ENCODE results near the gene TRPM5. TPM values are rescaled to one million over a fixed set of nuclear protein-coding genes. Genes with fewer than 3 reads are reported as not detected.

The TRPM5 gene
- total RNA-seq, 4 donors from 2014 or later: not detected

DNA sequence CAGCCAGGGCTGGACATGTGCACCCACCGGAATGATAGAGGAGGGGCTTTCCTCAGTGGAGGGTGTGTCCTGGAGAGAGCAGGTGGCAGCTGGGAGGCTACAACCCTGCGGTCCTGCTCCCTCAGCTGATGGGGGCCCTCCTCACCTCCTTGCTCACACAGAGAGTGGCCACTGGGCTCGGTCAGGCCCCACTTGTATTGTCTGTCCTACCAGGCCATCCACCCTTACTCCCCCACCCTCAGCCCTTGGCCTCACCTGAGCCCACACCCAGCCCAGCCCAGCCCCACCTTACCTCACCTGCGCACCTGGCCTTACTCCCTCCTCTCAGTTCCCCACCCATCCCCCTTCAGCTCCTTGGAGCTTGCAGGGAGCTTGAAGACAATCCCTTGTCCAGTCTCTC, 3.1 kb downstream of the TRPM5 start:
- Histone ChIP-seq H3K4me1 (no peaks in the 10 kb centered on the region), H3K4me3 (no peak overlapping the region), H3K27me3 (peaks cover 19 to 37% (median 29%) of the 10 kb centered on the region in 3 donors), H3K27ac (no peak overlapping the region), H3K36me3 (no peaks in the 10 kb centered on the region), H3K9me3 (no peaks in the 10 kb centered on the region)
- intact Hi-C loops (cut with DNase I; ENCODE audit: low total_unique reads) (loop anchor here (5.0 kb wide), 1 partner anchor 91 kb away; no protein-coding TSS in a partner anchor), in situ Hi-C loops (cut with MboI; ENCODE audit: low sequenced_read_pairs in 4 of 4) (loop anchor here in 2 of 4 donors (25.0 kb wide), 2 partner anchors 254 to 446 kb away; partner anchors contain the start of gene CDKN1C (in 1 of the 2))
- no peak for ATAC-seq
- no peak for TF ChIP-seq POLR2A (IDR thresholded peaks at IDR 0.05)
- TF ChIP-seq, protein P1, sequence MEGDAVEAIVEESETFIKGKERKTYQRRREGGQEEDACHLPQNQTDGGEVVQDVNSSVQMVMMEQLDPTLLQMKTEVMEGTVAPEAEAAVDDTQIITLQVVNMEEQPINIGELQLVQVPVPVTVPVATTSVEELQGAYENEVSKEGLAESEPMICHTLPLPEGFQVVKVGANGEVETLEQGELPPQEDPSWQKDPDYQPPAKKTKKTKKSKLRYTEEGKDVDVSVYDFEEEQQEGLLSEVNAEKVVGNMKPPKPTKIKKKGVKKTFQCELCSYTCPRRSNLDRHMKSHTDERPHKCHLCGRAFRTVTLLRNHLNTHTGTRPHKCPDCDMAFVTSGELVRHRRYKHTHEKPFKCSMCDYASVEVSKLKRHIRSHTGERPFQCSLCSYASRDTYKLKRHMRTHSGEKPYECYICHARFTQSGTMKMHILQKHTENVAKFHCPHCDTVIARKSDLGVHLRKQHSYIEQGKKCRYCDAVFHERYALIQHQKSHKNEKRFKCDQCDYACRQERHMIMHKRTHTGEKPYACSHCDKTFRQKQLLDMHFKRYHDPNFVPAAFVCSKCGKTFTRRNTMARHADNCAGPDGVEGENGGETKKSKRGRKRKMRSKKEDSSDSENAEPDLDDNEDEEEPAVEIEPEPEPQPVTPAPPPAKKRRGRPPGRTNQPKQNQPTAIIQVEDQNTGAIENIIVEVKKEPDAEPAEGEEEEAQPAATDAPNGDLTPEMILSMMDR (IDR thresholded peaks at IDR 0.05 in 4 of 5, conservative IDR thresholded peaks at IDR 0.05 in 1 of 5): no peak
- no peak for DNase-seq

DNA sequence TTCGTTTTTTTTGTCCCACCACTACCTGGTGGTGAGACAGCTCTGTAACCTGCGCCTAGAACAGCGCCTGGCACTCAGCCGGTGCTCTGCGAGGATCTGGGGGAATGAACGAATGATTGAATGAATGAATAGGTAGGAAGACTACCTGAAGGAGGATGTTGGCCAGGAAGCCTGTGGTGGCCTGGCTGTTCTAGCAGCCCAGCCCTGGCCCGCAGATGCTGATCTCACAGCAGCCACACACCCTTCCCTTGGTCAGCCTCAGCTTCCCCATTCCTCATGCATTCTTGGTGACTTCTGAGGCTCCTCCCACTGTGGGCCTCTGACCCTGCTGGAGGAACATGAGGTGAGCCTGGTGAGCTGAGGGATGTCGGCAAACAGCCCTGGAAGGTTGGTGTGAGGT, 3.7 kb downstream of the TRPM5 start:
- Histone ChIP-seq H3K9me3 (no peaks in the 10 kb centered on the region), H3K4me1 (no peaks in the 10 kb centered on the region), H3K27me3 (peaks cover 16 to 32% (median 26%) of the 10 kb centered on the region in 3 donors), H3K27ac (no peak overlapping the region), H3K4me3 (no peak overlapping the region), H3K36me3 (no peaks in the 10 kb centered on the region)
- no peak for DNase-seq
- no peak for ATAC-seq
- intact Hi-C loops (cut with DNase I; ENCODE audit: low total_unique reads) (loop anchor here (5.0 kb wide), 1 partner anchor 92 kb away; no protein-coding TSS in a partner anchor), in situ Hi-C loops (cut with MboI; ENCODE audit: low sequenced_read_pairs in 4 of 4) (loop anchor here in 2 of 4 donors (25.0 kb wide), 2 partner anchors 253 to 447 kb away; partner anchors contain the start of gene CDKN1C (in 1 of the 2))
- TF ChIP-seq POLR2A (IDR thresholded peaks at IDR 0.05): no peak
- TF ChIP-seq, protein P1 (IDR thresholded peaks at IDR 0.05 in 4 of 5, conservative IDR thresholded peaks at IDR 0.05 in 1 of 5): no peak

DNA sequence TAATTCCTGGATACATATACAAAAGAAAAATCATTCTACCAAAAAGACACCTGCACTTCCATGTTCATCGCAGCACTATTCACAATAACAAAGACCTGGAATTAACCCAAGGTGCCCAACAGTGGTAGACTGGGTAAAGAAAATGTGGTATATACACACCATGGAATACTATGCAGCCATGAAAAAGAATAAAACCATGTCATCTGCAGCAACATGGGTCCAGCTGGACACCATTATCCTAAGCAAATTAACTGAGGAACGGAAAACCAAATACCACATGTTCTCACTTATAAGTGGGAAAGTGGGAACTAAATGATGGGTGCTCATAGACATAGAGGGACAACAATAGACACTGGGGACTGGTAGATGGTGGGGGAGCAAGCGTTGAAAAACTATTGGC, 4.5 kb downstream of the TRPM5 start:
- H3K4me3 ChIP-seq: no peak overlapping the region
- ATAC-seq (no peak), DNase-seq (no peak)
- H3K9me3 ChIP-seq: no peaks in the 10 kb centered on the region
- H3K4me1 ChIP-seq: no peaks in the 10 kb centered on the region
- TF ChIP-seq, protein P1 (IDR thresholded peaks at IDR 0.05 in 4 of 5, conservative IDR thresholded peaks at IDR 0.05 in 1 of 5): no peak
- no peak for TF ChIP-seq POLR2A (IDR thresholded peaks at IDR 0.05)
- no peaks in the 10 kb centered on the region for H3K36me3 ChIP-seq
- peaks cover 12 to 28% (median 22%) of the 10 kb centered on the region in 3 donors for H3K27me3 ChIP-seq
- in situ Hi-C loops (cut with MboI; ENCODE audit: low sequenced_read_pairs in 4 of 4): loop anchor here in 2 of 4 donors (10.0 to 25.0 kb wide), 3 partner anchors 75 to 447 kb away; partner anchors contain the start of gene CDKN1C (in 1 of the 2)
- no peak overlapping the region for H3K27ac ChIP-seq
- intact Hi-C loops (cut with DNase I; ENCODE audit: low total_unique reads): loop anchor here (5.0 kb wide), 1 partner anchor 92 kb away; no protein-coding TSS in a partner anchor

DNA sequence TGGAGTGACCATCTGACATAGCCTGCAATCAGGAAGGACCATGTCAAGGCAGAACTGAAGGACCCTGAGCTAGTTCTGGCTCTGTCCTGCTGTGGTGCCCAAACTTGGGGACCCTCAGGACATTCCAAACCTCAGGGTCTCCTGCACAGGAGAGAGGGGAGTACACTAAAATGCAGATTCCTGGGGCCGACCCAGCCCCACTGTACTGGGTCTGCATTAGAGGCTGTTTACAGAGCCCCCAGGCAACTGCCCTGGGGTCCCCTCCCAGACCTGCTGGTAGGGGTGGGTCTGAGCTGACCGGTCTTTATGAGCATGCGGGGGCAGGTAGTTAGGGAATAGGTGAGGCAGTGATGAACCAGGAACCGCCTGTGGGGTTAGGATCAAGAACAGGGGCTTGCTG, 6.8 kb downstream of the TRPM5 start:
- in situ Hi-C loops (cut with MboI; ENCODE audit: low sequenced_read_pairs in 4 of 4): loop anchor here in 2 of 4 donors (10.0 to 25.0 kb wide), 3 partner anchors 77 to 450 kb away; partner anchors contain the start of gene CDKN1C (in 1 of the 2)

More for the DNA sequence above, 6.8 kb downstream of the TRPM5 start:
- intact Hi-C loops (cut with DNase I; ENCODE audit: low total_unique reads): no loop called here
- no peak for ATAC-seq
- Histone ChIP-seq H3K4me1 (no peaks in the 10 kb centered on the region), H3K36me3 (no peaks in the 10 kb centered on the region), H3K27ac (no peak overlapping the region), H3K27me3 (peaks cover 3 to 9% (median 8%) of the 10 kb centered on the region in 3 donors), H3K4me3 (no peak overlapping the region), H3K9me3 (no peaks in the 10 kb centered on the region)
- no peak for DNase-seq
- no peak for TF ChIP-seq POLR2A (IDR thresholded peaks at IDR 0.05)
- TF ChIP-seq, protein P1 (IDR thresholded peaks at IDR 0.05 in 4 of 5, conservative IDR thresholded peaks at IDR 0.05 in 1 of 5): no peak

Data from gastrocnemius medialis (tissue), 4 donors.